ENCODE results near the gene MPRIP.
"Not testable (repeated sequence)": the region's sequence is repeated elsewhere in the genome, so short reads cannot be mapped to it uniquely, and the experiment has no call there.

MPRIP gene

DNA sequence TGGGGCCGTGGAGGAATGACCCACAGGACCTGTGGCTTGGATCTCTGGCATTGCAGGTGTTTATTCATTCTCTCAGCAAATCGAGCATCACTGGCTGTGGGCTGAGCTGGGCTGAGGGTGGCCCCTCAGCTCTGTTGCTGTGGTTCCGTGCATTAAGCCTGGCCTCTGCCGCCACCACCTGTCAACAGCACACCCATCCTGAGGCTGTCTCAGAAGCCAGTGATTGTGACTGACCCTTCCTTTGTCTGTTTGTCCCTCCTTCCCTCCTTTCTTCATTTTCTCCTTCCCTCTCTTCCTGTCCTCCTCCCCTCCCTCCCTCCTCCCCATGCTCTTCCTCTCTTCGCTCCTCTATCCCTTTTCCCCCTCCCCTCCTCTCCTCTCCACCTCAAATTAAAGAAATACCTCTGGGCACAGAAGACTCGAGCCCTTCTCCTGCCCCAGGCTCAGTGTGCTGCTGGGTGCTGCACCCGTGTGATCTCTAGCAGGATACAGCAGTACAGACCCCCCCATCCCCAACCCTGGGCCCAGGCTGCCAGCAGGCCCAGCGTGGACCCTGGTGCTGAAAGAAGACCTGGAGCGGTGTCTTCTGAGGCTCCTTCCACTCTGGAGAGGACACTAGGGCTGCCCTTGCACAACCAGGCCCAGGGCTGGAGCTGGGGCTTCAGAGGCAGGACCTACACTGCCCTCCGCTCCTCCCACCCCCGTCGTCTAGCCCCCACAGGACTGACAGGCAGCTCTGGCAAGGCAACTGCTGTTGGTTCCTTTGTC lies 88.0 kb downstream of the MPRIP start:
- DNase-seq: no peak

DNA sequence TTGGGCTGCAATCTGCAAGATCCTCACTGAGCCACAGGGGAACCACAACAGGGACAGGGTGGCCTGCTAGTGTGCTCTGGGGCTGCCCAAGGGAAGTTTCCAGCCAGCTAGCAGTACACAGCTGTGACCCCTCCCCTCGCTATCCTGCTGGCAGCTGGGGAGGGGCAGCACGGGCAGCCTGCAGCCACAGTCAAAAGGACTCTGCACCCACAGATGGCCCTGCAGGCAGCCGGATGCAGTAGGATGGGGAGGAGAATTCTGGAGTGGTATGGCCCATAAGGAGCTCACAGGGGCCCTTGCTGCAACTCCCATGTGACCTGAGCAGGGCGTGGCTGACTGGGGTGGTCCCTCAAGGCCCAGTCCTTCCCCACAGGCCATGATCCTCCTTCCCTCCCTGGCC lies 89.6 kb downstream of the MPRIP start:
- no peak for DNase-seq

DNA sequence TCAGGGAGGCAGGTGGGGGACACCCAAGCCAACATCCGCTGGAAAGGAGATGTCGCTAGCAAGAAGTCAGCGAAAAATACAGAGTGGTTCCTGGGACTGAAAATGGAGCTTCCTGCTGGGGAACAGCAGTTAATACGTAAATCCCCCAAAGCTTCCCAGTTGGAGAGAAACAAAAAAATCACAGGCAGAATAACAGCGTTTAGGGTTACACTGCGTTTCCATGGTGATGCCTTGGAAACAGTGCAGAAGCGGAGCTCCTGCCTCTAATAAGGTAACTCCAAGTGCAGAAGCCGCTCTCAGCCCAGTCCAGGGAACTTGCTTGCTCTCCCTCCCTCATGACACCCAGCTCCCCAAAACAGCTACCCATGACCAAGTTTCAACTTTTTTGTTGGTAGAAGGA lies 90.5 kb downstream of the MPRIP start:
- no peak for DNase-seq

DNA sequence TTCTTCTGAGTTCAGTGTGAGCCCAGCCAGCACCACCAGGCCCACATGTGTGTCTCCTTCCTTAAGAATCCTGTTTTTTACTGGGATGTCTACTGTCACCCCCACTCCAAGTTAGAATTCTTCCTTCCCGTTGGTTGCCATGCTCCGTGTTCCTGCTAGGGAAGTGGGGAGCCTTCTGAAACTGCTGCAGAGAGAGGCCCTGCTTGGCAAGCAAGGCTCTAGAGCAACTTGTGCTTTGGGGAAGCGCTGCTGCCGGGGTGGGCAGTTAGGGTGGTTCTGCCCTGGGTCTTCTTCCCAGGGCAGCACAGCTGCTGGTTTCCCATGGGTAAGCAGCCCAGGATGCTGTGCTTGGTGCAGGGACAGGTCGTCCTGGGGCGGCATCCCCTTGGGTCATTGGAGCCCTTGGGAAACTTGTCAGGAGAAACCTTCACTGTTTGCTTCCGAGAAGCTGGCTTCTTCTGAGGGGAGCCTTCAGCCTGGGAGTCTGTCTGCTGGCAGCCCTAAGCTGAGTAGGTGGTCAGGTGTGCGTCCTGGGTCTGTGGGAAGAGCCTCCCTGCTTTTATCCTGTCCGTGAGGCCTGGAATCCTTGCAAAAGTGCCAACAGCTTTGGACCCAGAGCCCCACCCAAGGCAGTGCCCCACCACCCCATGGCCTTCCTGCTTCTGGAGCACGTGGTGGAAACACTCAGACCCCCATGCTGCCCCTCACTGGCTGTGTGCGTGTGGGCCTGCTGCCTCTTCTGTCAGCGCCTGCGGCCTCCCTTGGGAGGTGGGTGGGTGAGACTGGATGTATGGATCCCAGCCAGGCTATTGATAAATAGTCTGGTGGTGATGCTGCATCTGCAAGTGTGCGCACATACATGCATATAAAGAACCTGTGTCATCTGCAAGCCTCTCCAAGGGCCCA lies 92.0 kb downstream of the MPRIP start:
- no peak for DNase-seq

DNA sequence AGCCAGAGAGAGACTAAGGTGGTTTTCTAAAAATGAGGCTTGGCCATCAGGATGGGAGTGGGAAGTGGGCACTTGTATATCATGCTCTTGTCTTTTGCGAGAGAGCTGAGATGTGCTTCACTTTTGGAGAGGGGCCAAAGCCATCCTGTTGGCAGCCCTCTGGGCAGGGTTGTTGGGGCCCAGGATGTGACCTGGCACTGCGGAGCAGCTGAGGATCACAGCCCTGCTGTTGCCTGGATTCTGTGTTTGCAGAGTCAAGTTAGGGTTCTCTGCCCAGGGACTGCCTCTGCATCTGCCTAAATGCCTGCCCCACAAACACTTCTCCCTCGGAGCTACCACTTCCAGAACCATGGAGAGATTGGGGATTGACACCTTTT lies 92.7 kb downstream of the MPRIP start:
- DNase-seq: no peak

DNA sequence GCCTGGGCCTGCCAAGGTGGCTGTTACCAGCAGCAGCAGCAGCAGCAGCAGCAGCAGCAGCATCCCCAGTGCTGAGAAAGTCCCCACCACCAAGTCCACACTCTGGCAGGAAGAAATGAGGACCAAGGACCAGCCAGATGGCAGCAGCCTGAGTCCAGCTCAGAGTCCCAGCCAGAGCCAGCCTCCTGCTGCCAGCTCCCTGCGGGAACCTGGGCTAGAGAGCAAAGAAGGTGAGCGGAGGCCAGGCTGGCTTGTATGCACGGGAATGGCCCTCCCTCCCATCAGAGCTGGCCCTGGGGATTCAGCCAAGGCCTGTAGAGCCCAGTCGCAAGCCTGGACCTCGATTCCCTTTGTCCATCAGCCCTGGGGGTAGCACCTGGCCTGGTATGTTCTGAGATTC lies 94.0 kb downstream of the MPRIP start:
- not testable (repeated sequence) for DNase-seq

DNA sequence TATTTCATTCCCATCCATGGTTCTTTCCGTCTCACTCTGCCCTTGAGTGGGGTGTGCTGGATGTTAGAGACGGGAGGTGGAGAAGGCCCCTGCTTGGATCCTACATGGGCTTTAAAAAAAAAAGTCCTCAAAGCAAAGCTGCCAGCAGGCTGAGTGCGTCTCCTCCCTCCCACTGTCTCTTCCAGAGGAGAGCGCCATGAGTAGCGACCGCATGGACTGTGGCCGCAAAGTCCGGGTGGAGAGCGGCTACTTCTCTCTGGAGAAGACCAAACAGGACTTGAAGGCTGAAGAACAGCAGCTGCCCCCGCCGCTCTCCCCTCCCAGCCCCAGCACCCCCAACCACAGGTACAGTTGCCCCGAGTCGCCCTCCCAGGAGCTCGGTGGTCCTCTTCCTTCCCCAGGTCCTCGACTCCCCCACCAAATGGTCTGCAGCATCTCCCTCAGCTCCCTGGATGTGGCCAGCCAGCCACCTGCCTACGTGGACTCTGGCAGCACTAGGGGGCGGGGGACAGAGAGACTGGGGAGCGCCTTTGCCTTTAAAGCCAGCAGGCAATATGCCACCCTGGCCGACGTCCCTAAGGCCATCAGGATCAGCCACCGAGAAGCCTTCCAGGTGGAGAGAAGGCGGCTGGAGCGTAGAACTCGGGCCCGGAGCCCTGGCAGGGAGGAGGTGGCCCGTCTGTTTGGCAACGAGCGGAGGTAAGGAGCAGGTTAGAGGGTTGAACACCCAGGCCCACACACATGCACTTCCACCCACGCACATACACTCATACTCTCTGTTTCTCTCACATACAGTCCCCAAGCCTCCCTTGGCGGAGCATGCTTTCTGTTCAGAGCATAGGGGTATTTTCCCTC lies 95.7 kb downstream of the MPRIP start:
- no peak for DNase-seq

DNA sequence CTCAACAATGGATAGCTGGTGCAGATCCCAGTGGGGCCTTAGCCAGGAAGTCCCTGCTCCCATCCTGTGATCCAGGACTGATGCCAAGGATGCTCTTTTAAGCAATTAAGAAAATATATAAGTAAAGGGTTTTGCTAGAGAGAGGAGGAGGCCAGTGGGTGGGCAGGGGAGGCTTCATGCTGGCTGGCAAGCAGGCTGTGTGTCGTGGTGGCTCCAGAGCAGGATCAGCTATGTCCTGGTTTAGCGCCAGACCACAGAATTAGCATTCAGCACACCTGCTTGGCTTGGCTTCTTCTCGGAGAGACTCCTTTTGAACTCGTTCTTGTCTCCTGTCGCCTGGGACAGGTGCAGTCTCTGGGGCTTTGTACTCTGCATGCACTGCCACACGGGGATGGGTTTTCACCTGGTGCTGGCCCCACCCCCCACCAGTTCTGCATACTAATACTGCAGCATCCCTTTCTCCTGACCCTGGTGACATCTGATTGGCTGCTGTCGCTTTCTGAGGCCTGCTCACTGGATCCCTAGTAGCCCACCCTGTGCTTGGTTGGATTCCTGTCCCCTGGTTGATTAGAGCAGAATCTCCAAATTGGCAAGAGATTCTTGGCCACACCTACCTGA lies 97.8 kb downstream of the MPRIP start:
- no peak for DNase-seq

DNA sequence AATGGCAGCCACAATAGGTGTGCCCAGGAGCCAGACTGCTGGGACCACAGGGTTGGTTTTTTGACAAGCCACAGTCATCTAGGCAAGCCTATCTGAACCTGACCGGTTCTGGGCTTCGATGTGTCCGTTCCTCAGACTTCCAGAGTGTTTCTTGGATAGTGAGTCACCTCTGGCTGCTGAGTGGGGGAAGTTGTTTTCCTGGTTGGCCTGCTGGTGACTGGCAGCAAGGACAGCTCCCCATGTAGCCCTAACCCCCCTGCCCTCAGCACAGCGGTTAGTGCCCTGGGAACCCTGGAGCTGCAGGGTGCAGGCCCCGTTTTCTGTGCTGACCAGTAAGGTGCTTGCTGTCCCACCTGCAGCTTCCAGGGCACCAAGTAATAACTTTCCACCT lies 98.3 kb downstream of the MPRIP start:
- DNase-seq: no peak

DNA sequence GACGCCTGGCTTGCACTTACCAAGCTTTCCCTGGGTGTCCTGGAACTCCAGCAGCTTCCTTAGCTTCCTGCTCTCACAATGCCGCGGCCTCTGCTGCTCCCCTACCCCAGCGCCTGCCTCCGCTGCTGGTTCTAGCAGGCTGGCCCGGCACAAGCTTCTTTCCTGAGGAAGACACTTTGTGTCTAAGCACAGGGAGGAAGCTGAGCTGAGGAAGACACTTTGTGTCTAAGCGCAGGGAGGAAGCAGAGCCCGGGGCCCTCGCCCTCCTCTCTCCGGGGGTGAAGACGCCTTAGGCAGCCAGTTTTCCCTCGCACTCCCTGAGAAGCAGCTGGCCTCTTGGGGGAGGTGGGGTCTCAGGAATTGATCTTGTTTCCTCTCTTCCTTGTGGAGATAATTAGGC lies 99.0 kb downstream of the MPRIP start:
- DNase-seq: no peak

DNA sequence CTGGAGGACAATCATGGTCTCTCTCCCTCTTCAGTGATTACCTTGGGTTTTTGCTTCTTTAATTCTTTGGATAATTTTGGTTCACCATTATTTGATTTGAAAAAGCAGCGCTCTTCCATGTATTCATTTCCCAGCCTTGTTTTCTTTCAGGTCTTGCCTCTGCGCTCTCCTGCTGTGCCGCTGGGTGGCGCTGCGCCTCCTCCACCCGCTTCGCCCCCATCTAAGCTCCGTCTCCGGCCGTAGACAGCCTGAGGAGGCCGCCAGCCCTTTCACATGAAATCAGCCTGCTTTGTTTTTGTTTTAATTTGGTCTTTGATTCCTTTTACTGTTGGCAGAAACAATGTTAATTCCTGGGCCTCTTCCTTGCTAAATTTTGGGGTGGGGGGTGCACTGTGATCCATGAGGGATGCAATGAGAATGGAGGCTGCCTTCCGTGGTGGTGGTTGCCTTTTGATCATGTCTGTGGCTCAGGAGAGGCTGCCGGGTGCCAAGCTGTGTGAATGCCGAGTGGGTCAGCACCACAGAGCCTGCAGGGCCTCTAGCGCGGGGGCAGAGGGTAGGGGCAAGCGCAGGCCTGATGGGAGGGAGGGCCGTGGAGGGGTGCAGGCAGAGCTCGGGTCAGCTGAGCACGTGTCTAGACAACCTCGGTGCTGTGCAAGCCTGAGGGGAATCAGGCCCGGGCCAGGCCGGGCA lies 99.7 kb downstream of the MPRIP start:
- DNase-seq: no peak

DNA sequence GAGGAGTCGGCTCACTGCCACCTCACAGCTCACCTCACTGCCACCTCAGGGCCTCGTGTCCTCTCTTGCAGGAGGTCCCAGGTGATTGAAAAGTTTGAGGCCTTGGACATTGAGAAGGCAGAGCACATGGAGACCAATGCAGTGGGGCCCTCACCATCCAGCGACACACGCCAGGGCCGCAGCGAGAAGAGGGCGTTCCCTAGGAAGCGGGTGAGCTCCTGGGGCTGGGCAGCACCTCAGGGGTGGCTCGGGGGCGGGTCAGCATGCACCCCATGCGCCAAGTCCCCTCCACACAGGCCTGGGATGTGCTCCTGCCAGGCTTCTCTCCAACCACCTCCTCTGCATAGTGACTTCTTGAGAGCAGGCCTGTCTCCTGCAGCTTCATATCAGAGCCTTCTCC lies 100.3 kb downstream of the MPRIP start:
- no peak for DNase-seq

DNA sequence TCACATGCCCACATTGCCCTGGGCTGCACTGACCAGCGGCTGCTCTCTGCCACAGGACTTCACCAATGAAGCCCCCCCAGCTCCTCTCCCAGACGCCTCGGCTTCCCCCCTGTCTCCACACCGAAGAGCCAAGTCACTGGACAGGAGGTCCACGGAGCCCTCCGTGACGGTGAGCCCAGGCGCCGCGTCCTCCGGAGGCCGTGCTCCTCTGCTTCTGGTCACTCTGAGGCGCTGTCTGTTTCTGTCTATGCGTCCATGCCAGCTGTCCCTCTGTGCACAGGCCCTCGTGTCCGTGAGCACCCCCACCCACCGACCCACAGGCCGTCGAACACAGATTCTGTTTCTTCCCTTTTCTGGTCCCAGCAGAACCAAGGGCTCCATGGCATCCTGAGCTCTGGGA lies 101.2 kb downstream of the MPRIP start:
- no peak for DNase-seq

DNA sequence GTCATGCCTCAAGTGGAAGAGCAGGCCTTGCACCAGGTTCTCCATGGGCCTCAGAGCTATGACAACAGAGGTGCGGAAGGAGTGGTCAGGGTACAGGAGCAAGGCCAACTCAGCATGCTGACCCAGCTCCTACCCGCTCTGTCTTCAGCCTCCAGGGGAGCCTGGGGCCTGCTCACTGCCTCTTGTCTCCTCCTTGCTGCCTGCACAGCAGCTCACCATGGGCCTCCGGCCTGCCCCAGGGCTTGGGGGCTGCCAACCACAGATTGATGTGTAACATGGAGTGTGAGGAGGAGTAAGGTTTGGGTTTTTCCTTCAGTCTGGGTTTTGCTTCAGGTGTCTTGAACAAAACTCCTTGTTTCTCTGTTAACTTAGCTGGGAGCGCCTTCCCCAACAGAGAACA lies 101.8 kb downstream of the MPRIP start:
- no peak for DNase-seq

DNA sequence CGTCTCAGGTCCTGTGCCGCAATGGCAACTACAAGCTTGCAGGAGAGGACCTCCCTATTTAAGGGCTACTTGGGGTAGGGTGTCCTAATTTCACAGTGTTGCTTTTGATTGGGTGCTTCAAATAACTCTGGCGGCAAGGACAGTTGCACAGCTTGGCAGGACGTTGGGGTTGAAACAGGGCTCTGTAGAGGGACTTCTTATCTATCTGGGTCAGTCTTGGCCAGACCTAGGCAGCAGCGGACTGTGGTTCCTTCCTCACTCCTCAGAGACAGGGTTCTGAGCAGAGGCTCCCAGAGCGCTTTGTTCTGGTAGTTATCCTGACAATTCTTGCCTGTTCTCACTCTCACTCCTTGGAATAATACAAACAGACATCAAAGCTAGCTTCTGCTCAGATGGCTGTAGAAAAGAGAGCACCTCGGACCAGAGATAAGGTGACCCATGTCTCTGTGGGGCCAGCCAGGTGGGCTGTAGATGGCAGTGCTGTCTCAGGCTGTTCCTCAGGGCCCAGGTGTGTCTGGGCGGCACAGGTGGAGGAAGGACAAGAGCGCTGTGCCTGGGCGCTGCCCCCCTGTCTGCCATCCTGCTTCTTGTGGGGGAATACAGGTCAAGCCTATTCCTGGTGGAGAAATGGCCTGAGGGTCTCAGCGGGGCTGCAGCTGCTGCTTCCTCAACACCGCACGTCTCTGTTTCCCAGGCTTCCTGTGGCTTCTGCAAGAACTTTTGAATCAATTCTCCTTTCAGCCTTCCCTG lies 102.8 kb downstream of the MPRIP start:
- DNase-seq: no peak

DNA sequence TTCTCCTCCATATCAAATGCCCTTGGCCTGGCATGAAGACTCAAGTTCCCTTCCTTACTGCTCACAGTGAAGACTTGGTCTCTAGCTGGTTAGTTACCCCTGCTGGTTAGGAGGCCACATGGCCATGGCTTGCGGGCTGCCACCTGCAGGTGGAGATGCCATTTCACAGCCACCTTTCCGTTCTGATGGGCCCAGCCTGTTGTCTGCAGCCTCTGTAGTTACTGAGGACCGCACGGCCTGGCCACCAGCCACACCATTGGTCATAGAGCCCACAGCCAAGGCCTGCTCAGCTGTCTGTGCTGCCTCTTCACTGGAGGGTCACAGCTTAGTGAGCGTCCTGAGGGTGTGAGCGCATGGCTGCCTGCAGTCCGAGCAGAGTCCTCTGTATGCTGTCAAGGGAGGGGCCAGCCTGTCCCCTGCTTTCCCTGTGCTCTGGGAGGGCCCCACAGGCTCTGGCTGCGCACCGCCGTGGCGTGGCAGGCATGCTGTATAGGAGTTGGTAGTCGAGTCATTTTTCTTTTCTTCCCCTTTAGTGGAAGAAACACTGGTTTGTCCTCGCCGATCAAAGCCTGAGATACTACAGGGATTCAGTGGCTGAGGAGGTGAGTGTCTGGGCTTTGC lies 104.6 kb downstream of the MPRIP start:
- DNase-seq: no peak

DNA sequence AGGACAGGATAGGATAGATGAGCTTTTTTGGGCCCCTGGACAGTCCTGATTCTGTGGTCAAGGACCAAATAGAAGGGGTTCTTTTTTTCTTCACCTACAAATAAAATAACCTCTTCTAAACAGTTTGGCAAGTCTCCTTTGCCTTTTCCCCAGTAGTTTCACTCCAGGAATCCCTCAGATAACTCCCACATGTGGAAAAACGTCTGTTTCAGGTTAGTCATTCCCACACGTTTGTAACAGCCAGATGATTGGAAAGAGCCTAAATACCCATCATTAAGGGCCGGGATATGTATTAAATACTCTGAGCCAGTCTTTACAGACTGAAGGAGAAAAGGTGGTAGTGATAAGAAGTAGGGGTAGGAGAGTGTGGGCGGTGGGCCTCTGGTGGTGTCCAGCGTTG lies 105.6 kb downstream of the MPRIP start:
- no peak for DNase-seq

DNA sequence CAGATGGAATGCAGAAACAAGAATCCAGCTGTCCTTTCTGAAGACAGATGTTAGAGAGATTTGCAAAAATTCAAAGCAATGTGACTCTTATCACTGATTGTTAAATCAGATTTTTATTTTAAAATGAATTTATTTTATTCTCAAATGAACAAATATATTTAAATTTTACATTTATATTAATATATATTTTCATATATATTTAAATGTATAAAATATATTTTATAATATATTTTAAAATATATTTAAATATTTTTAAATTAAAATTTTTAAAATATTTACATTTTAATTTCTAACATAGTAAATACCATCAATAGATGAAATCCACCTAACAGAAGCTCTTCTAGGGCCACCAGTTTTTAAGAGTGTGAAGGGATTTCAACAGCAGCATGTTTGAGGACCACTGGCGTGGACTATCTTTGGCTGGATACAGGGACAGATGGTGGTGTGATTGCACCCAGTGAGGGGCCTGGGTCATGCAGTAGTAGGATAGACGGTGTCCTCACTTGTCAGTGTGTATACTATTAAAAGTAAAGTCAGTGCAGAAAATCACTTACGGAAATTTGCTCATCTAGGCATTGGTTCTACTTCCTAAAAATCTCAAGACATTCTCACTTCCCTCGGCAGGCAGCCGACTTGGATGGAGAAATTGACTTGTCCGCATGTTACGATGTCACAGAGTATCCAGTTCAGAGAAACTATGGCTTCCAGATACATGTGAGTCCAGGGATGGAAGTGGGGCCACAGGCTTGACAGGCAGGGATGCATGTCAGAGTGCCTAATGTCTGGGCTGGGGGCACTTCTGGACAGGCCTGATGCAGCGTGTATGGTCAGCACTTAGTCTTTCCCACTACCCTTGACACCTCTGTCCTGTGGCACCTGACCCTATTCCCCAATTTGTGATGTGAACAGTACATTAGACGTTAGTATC lies 107.5 kb downstream of the MPRIP start:
- DNase-seq: no peak

DNA sequence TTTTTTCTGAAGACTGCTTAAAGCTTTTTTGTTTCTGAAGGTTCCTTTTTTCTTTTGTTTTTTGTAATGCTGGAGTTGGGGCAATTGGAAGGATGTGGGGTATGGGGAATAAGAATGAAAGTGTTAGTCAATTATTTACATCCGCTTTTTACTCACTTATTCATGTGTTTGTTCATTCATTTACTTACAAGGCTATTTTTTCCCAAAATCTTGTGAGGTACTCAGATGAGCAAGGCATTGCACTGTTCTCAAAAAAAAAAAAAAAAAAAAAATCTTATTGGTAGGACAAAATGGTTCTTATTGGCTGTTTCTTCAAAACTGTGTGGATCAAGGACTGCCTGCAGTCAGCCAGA lies 108.2 kb downstream of the MPRIP start:
- DNase-seq: no peak

DNA sequence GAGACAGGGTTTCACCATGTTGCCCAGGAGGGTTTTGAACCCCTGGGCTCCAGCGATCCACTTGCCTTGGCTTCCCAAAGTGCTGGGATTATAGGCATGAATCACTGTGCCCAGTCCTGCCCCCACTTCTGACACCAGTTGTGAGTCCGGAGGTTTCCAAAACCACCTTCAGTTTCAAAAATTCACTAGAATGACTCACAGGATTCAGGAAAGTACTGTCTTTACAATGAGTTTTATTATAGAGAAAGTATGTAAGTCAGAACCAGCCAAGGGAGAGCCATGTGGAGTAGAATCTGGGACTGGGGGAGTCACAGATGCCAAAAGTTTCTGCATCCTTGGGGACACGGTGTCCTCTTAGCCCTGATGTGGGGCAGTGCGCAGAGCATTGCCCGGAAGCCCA lies 108.8 kb downstream of the MPRIP start:
- DNase-seq: no peak
